Measurements from ENCODE around the gene INPPL1. TPM values are rescaled to one million over a fixed set of nuclear protein-coding genes. Genes with fewer than 3 reads are reported as not detected.

Gene INPPL1
- total RNA-seq, 1 donor from 2014 or later = 93.1 TPM

GRCh38 chr11:72250661-72251464 is 26.3 kb downstream of the INPPL1 start:
- no peaks in the 10 kb centered on the region for H3K36me3 ChIP-seq (ENCODE audit: control insufficient read depth, insufficient read depth, low read length)
- H3K27me3 ChIP-seq (ENCODE audit: control insufficient read depth, insufficient read depth, low read length) = peaks cover 16% of the 10 kb centered on the region
- no peak overlapping the region for H3K4me3 ChIP-seq (ENCODE audit: low read depth, low read length)
- no peak for DNase-seq (ENCODE audit: low read depth)
- no peak for TF ChIP-seq CTCF (IDR thresholded peaks at IDR 0.05; ENCODE audit: insufficient read depth, low read length, poor library complexity, severe bottlenecking)

DNA sequence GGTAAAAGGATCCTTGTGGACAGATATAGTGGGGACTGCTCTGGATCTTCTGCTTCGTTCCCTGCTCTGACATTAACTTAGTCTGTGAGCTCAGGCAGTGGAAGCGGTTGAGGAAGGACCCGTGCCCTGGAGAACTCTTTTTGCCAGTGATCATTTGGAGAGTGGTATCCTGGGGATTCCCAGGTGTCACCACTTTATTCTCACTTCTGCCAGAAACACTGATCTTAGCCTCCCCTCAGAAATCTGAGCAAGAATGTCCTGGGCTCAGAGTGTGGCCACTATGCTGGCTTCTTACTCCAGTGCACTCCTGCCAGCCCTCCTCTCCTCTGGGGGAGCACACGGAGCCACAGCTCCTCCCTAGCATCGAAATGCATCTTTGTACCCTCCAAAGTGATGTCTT is 27.0 kb downstream of the INPPL1 start:
- DNase-seq (ENCODE audit: low read depth) = no peak
- Histone ChIP-seq H3K4me3 (ENCODE audit: low read depth, low read length) (no peak overlapping the region), H3K36me3 (ENCODE audit: control insufficient read depth, insufficient read depth, low read length) (no peaks in the 10 kb centered on the region), H3K27me3 (ENCODE audit: control insufficient read depth, insufficient read depth, low read length) (peaks cover 16% of the 10 kb centered on the region)
- TF ChIP-seq CTCF (IDR thresholded peaks at IDR 0.05; ENCODE audit: insufficient read depth, low read length, poor library complexity, severe bottlenecking) = no peak

DNA sequence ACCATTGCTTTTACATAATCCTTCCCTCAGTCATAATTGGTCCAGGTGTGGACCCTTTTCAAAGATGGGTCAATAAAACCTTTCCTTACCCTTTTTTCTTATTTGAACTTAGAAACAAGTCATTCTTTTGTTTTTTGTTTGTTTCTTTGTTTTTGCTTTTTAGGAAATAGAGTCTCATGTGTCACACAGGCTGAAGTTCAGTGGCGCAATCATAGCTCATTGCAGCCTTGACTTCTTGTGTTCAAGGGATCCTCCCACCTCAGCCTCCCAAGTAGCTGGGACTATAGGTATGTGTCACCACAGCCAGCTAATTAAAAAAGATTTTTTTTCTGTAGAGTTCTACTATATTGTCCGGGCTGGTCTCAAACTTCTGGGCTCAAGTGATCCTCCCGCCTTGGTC is 28.8 kb downstream of the INPPL1 start:
- TF ChIP-seq CTCF (IDR thresholded peaks at IDR 0.05; ENCODE audit: insufficient read depth, low read length, poor library complexity, severe bottlenecking) = no peak
- Histone ChIP-seq H3K27me3 (ENCODE audit: control insufficient read depth, insufficient read depth, low read length) (peaks cover 10% of the 10 kb centered on the region), H3K4me3 (ENCODE audit: low read depth, low read length) (no peak overlapping the region), H3K36me3 (ENCODE audit: control insufficient read depth, insufficient read depth, low read length) (no peaks in the 10 kb centered on the region)
- no peak for DNase-seq (ENCODE audit: low read depth)

GRCh38 chr11:72254299-72254993 is 29.9 kb downstream of the INPPL1 start:
- H3K4me3 ChIP-seq (ENCODE audit: low read depth, low read length) = no peak overlapping the region
- DNase-seq (ENCODE audit: low read depth) = no peak
- H3K36me3 ChIP-seq (ENCODE audit: control insufficient read depth, insufficient read depth, low read length) = no peaks in the 10 kb centered on the region
- no peak for TF ChIP-seq CTCF (IDR thresholded peaks at IDR 0.05; ENCODE audit: insufficient read depth, low read length, poor library complexity, severe bottlenecking)
- peaks cover 10% of the 10 kb centered on the region for H3K27me3 ChIP-seq (ENCODE audit: control insufficient read depth, insufficient read depth, low read length)

GRCh38 chr11:72257570-72257969 is 33.0 kb downstream of the INPPL1 start:
- no peaks in the 10 kb centered on the region for H3K27me3 ChIP-seq (ENCODE audit: control insufficient read depth, insufficient read depth, low read length)
- TF ChIP-seq CTCF (IDR thresholded peaks at IDR 0.05; ENCODE audit: insufficient read depth, low read length, poor library complexity, severe bottlenecking) = no peak
- no peak overlapping the region for H3K4me3 ChIP-seq (ENCODE audit: low read depth, low read length)
- no peaks in the 10 kb centered on the region for H3K36me3 ChIP-seq (ENCODE audit: control insufficient read depth, insufficient read depth, low read length)
- no peak for DNase-seq (ENCODE audit: low read depth)

Data from kidney epithelial cell (primary cell).